HG02870 (cell line): ENCODE results near the gene CDC42.
"Not testable (repeated sequence)": the region's sequence is repeated elsewhere in the genome, so short reads cannot be mapped to it uniquely, and the experiment has no call there.

Experiments
- ATAC-seq: cut with Tn5 transposase; IDR thresholded peaks from one replicate; pipeline ENCODE4 v1.9.1; 2021; ENCODE audit warnings: mild to moderate bottlenecking, moderate library complexity; ENCODE audit not compliant: unreplicated experiment

The CDC42 gene

DNA sequence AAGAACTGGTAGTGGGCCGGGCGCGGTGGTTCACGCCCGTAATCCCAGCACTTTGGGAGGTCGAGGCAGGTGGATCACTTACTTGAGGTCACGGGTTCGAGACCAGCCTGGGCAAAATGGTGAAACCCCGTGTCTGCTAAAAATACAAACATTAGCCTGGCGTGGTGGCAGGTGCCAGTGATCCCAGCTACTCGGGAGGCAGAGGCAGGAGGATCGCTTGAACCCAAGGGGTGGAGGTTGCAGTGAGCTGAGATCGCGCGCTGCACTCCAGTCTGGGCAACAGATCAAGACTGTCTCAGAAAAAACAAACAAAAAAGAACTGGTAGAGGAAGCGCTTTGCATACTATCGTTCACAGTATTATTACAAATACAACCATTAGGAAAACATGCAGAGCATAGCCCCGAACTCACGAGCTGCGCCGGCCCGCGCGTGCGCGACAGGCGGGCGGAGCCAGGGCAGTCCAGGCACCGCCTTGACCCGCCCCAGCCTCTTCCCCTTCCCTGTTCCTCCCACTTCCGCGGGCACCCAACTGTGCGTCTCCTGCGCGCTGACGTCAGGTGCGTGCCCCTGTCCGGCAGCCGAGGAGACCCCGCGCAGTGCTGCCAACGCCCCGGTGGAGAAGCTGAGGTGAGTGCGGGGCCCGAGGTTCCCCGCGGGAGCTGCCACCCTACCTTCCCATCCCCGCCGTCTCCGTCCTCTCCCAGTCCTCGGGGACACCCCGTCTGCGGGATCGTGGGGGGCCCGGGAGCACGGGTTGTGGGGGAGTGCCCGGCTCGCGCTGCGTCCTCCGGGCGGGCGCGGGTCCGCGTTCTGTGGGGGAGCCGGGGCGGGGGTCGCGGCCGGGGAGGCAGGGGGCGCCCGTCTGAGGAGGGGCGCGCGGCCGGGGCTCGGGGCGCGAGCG is at the start of gene CDC42:
CDC42 (plus strand) TSS at position 595 of the 902 bp plus-strand sequence. CDS start 25,770 bp downstream, outside the sequence.
- ATAC-seq, result peak; percentile 78

- not testable (repeated sequence) for ATAC-seq
Measured at GRCh38 chr1:22002875-22003274, 49.6 kb upstream of the CDC42 start.

DNA sequence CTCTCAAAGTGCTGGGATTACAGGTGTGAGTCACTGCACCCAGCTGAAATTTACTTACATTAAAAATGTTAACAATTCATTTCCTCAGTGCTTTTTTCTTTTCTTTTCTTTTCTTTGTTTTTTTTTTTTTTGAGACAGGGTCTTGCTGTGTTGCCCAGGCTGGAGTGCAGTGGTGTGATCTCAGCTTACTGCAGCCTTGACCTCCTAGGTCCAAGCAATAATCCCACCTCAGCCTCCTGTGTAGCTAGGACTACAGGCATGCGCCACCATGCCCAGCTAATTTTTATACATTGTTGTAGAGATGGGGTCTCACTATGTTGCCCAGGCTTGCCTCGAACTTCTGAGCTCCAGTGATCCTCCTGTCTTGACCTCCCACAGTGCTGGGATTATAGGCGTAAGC is 48.5 kb upstream of the CDC42 start:
- ATAC-seq, result not testable (repeated sequence)

GRCh38 chr1:22005261-22006149 is 47.0 kb upstream of the CDC42 start:
- ATAC-seq, result not testable (repeated sequence)

DNA sequence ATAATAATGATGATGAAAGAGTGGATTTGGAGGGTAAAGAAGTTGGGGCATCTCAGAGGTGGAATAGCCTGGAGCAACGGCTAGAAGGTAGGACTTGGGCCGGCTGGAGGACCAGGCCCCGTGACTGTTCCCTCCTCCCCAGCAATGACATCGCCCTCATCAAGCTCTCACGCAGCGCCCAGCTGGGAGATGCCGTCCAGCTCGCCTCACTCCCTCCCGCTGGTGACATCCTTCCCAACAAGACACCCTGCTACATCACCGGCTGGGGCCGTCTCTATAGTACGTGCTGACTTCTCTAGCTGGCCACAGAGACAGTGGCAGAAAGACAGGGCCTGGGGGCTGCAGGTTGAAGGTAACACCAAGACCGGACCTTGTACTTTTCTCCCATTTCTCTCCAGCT is 45.8 kb upstream of the CDC42 start:
- not testable (repeated sequence) for ATAC-seq

GRCh38 chr1:22007262-22007661 is 45.2 kb upstream of the CDC42 start:
- not testable (repeated sequence) for ATAC-seq

DNA sequence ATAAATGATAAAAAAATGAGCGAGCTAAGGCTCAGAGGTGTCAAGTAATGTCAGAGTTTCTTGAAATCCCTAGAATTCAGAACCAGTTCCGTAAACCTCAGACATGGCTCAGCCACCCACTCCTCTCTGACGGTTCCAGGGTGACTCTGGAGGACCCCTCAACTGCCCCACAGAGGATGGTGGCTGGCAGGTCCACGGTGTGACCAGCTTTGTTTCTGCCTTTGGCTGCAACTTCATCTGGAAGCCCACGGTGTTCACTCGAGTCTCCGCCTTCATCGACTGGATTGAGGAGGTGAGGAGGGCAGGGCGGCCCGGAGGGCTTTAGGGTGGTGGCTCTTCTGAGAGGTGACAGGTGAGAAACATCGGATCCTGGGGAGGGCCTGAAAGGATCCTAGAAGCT is 42.9 kb upstream of the CDC42 start:
- ATAC-seq, result not testable (repeated sequence)

DNA sequence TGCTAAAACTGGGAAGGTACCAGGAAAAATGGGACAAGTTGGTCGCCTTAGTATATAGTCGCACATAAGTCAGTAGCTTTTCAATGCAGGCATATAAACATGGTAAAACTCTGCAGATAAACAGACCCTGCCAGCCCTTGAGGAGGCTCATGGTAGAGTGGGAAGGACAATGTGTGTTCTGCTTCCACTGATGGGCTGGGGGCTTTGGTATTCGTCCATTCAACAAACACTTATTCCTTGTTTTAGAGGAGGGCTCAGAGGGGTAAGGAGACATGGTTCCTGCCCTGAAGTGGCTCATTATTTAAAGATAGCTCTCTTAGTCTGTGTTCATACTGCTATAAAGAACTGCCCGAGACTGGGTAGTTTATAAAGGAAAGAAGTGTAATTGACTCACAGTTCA is 39.8 kb upstream of the CDC42 start:
- not testable (repeated sequence) for ATAC-seq

- ATAC-seq, result not testable (repeated sequence)
Measured at GRCh38 chr1:22014575-22015206, 37.8 kb upstream of the CDC42 start.

GRCh38 chr1:22018583-22019559 is 33.6 kb upstream of the CDC42 start:
- peak; percentile 68 for ATAC-seq

- no peak for ATAC-seq
Measured at GRCh38 chr1:22021061-22021460, 31.4 kb upstream of the CDC42 start.

- peak; percentile 37 for ATAC-seq
Measured at GRCh38 chr1:22024485-22025367, 27.8 kb upstream of the CDC42 start.

DNA sequence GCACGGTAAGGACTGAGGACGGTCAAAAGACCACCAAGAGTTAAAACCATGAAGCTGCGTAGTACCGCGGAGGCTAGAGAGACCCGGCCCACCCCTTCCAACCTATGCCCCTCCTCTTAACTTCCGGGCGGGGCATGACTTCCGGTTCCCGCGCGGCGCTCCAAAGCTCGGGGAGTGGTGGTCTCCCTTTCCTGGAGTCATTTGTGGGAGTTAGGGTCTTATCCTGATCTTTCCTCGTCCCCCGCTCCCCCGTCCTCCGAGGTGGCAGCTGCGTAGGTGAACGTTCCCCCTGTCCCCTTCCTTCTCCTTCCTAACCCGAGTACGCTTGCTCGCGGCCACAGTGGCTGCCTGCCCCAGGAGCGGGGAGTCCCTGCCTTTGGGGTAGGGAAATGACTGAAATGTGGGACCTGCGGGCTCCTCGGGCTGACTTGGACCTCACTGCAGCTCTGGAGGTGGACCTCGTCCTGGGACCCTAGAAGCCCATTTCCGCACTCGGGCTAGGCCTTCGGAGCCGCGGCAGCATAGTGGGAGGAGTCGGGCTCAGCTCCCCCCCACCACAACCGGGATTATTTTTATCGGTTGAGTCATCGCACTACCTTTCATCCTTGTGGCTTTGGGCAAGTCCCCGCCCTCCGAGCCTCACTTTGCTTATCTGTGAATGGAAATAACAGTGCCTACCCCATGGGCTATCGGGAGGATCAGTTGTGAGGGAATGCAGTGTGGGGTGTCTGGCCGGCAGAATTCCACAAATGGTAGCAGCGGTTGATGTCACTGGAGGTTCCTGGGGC is 26.9 kb upstream of the CDC42 start:
- ATAC-seq, result peak; percentile 59

DNA sequence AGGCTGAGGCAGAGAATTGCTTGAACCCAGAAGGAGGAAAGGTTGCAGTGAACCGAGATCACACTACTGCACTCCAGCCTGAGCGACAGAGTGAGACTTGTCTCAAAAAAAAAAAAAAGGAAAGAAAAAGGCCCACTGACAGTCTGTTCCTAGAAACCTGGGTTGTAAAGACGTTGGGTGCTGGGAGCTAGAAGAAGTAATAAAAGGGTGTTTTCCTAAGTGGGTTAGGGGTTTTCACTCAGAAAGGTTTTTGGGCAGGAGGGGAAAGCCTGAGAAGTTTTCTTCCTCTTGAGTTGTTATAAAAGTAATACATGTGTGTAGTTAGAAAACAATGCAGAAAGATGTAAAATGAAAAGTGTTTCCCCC is 25.6 kb upstream of the CDC42 start:
- ATAC-seq, result no peak

DNA sequence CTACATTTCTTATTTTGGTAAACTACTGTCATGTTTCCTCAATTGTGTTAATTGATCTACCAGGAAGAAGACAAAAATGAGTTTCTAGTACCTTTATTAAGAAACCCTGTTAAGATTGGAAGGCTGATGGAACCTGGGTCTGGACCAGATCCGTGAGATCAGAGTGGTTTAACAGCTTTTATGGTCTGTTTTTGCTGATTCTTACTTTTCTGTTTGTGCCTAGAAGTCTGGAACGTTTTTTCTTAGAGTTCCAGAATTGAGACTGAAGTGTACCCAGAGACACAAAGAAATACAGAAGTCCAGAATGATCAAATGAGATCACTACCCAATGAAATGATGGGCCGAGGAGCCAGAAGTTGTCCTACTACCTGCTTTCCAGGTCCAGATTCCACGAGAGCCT is 22.5 kb upstream of the CDC42 start:
- no peak for ATAC-seq

DNA sequence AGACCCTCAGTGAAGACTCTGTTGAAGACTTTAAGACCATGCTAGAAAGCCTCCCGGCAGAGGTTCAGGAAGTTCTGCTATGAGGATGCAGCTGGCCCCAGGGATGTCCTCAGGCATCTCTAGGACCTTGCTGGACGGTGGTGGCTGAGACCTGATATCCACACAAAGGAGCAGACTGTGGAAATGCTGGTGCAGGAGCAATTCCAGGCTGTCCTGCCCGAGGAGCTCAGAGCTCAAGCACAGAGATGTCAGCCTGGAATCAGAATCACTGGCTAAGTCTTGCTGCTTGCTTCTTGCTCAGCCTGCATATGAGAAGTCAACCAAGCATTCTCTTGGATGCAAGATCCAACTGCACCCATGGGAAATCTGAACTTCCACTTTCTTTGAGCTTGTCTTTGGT is 22.0 kb upstream of the CDC42 start:
- ATAC-seq, result no peak

DNA sequence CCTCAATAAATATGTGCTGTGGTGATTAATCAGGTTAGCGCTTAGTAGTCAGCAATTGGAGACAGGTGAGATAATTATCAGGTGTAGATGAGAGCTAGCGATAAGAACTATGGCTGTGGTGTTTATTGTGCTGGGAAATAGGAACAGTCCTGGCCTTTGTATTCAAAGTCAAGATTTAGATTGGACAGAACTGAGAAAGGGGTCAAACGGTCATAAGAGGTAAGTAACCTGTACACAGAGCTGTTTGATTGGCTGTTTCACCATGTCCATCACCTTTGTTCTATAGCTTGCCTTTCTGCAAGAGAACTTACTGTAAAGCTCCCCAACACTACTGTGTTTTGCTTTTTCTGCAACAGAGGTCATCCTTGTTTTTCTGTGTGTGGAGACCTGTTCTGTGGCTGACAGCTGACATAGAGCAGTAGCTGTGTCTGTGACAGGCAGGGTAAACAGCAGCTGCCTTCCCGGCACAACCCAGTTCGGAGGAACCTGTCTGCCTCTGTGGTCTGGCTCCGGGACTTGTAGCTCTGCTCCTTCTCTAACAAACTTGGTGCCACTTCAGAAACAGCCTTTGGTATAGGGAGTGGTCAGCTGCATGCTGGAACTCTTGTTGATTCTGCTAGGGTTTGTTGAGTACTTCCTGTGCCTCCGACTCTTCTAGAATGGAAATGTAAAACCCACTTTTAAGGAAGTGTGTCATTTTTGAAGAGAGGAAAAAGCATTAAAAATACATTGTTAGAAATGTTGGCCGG is 21.1 kb upstream of the CDC42 start:
- ATAC-seq, result no peak
